Neutrophil (primary cell): ENCODE measurements around the gene OR52B6.
"Not testable (repeated sequence)": the region's sequence is repeated elsewhere in the genome, so short reads cannot be mapped to it uniquely, and the experiment has no call there.

Experiments used
- H3K27ac ChIP-seq: fragments of 200-600 bp; sonication (generic); 2 replicates; pipeline ENCODE4 v1.5.1; 2016; ENCODE audit warnings: mild to moderate bottlenecking, moderate library complexity
- H3K27me3 ChIP-seq: fragments of 200-600 bp; sonication (generic); 2 replicates; pipeline ENCODE4 v1.6.0; 2016; ENCODE audit warnings: mild to moderate bottlenecking
- H3K36me3 ChIP-seq: fragments of 200-600 bp; sonication (generic); 2 replicates; pipeline ENCODE4 v1.5.1; 2017
- H3K4me1 ChIP-seq, 2 experiments: fragments of 200-600 bp in 1 of 2; sonication (generic) in 1 of 2; 1 replicate in 1 of 2; 2 replicates in 1 of 2; pipeline versions ENCODE4 v1.5.1 to v1.6.1; 2013 to 2016; ENCODE audit warnings: low read depth in 1 of 2, low read length in 1 of 2, mild to moderate bottlenecking in 1 of 2, moderate library complexity in 1 of 2; ENCODE audit not compliant: control insufficient read depth in 1 of 2, insufficient read depth in 1 of 2
- H3K4me3 ChIP-seq, 2 experiments: fragments of 200-600 bp in 1 of 2; sonication (generic) in 1 of 2; 1 replicate in 1 of 2; 2 replicates in 1 of 2; pipeline ENCODE4 v1.5.1; 2013 to 2016; ENCODE audit warnings: low read depth in 1 of 2, low read length in 1 of 2, mild to moderate bottlenecking in 1 of 2, moderate library complexity in 1 of 2
- H3K9me3 ChIP-seq: fragments of 200-600 bp; sonication (generic); 2 replicates; pipeline ENCODE4 v1.5.1; 2016
- CTCF ChIP-seq: fragments of 200-600 bp; sonication (generic); IDR thresholded peaks from 2 replicates; pipeline ENCODE4 v1.5.1; 2016; ENCODE audit warnings: antibody characterized with exemption

Gene OR52B6

GRCh38 chr11:5577101-5577500, 3.6 kb upstream of the OR52B6 start:
- no peaks in the 10 kb centered on the region for H3K9me3 ChIP-seq
- H3K27ac ChIP-seq = no peak overlapping the region
- TF ChIP-seq CTCF = no peak
- no peaks in the 10 kb centered on the region for H3K4me1 ChIP-seq
- no peaks in the 10 kb centered on the region for H3K27me3 ChIP-seq
- H3K36me3 ChIP-seq = no peaks in the 10 kb centered on the region
- no peak overlapping the region for H3K4me3 ChIP-seq

- Histone ChIP-seq H3K4me1 (no peaks in the 10 kb centered on the region), H3K4me3 (no peak overlapping the region), H3K27ac (no peak overlapping the region), H3K27me3 (no peaks in the 10 kb centered on the region), H3K36me3 (no peaks in the 10 kb centered on the region), H3K9me3 (no peaks in the 10 kb centered on the region)
- no peak for TF ChIP-seq CTCF
These were observed 337 bp downstream of the OR52B6 start for GRCh38 chr11:5581014-5581413.

GRCh38 chr11:5584458-5584857, 3.8 kb downstream of the OR52B6 start:
- H3K27me3 ChIP-seq, H3K27ac ChIP-seq, H3K36me3 ChIP-seq, H3K9me3 ChIP-seq, H3K4me1 ChIP-seq, H3K4me3 ChIP-seq: not testable (repeated sequence)

GRCh38 chr11:5589906-5590305, 9.2 kb downstream of the OR52B6 start:
- H3K9me3 ChIP-seq, H3K27me3 ChIP-seq, H3K27ac ChIP-seq, H3K4me1 ChIP-seq, H3K36me3 ChIP-seq, H3K4me3 ChIP-seq: not testable (repeated sequence)

GRCh38 chr11:5591613-5592012, 10.9 kb downstream of the OR52B6 start:
- Histone ChIP-seq H3K4me1 (peaks cover 5 to 8% of the 10 kb centered on the region in 2 experiments), H3K4me3 (no peak overlapping the region), H3K27me3 (no peaks in the 10 kb centered on the region), H3K36me3 (no peaks in the 10 kb centered on the region), H3K9me3 (no peaks in the 10 kb centered on the region), H3K27ac (no peak overlapping the region)
- TF ChIP-seq CTCF = no peak

- H3K9me3 ChIP-seq = no peaks in the 10 kb centered on the region
- H3K36me3 ChIP-seq = no peaks in the 10 kb centered on the region
- H3K27me3 ChIP-seq = no peaks in the 10 kb centered on the region
- H3K4me3 ChIP-seq = no peak overlapping the region
- no peak for TF ChIP-seq CTCF
- H3K4me1 ChIP-seq = peaks cover 5 to 10% of the 10 kb centered on the region in 2 experiments
- H3K27ac ChIP-seq = no peak overlapping the region
These were observed 11.9 kb downstream of the OR52B6 start for GRCh38 chr11:5592615-5593014.

- Histone ChIP-seq H3K27me3 (no peaks in the 10 kb centered on the region), H3K4me3 (no peak overlapping the region), H3K27ac (no peak overlapping the region), H3K9me3 (no peaks in the 10 kb centered on the region), H3K36me3 (no peaks in the 10 kb centered on the region), H3K4me1 (peaks cover 5 to 10% of the 10 kb centered on the region in 2 experiments)
- no peak for TF ChIP-seq CTCF
These were observed 12.5 kb downstream of the OR52B6 start for GRCh38 chr11:5593146-5593545.
